ENCODE measurements around the gene PLK3. TPM values are rescaled to one million over a fixed set of nuclear protein-coding genes. Genes with fewer than 3 reads are reported as not detected.

The PLK3 gene
- total and polyA plus RNA-seq, 2 experiments from 2014 or later = 18.2 to 40.1 TPM

DNA sequence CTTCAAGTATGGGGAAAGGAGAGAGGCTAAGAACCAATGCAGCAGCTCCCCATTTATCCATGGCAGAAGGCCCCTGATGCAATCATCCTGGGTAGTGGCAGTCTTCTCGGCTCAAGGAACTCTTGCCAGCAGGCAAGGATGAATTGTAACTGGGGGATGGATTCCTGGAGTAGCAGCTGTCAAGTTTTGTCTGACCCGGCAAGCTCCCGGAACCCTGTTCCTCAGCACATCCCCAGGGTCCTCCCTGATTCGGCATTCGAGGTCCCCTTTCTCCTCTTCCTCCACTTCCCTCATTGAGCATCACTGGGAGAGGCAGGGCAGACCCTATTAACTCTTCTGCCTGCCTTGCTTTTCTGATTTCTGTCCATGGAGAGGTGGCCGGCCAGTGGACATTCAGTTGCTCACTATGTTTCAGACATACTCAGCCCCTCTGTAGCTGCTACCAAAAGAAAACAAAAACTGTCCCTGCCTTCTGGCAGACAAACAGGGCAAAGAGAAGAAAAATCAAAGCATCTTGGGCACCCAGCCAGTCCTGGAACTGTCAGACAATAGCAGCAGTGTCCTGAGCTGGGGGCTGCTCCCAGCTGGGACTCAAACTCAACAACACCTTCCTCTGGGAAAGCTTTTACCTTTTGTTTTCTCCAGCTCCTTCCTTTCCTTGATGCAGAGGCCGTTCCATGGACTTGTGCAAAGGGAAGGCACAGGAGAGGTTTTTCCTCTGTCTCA is 48.4 kb downstream of the PLK3 start:
- Histone ChIP-seq H4K20me1 (ENCODE audit: insufficient read depth, poor library complexity, severe bottlenecking) (no peaks in the 10 kb centered on the region), H3K79me2 (no peaks in the 10 kb centered on the region), H3K27me3 (no peaks in the 10 kb centered on the region), H3K27ac (peak overlapping the region; percentile 43), H3K36me3 (replicated peaks; ENCODE audit: insufficient read depth, low read depth) (no peaks in the 10 kb centered on the region), H3K4me1 (ENCODE audit: insufficient read depth) (peaks cover 4% of the 10 kb centered on the region), H3K9me3 (ENCODE audit: low read depth) (no peaks in the 10 kb centered on the region), H3K9me2 (replicated peaks; ENCODE audit: insufficient read depth) (no peaks in the 10 kb centered on the region), H2AFZ (no peak overlapping the region), H3K4me2 (no peak overlapping the region), H3K4me3 (no peak overlapping the region)
- TF ChIP-seq EZH2 (IDR thresholded peaks at IDR 0.05; ENCODE audit: borderline replicate concordance) (no peak), EZH2phosphoT487 (IDR thresholded peaks at IDR 0.05; ENCODE audit: low read depth, severe bottlenecking, unreplicated experiment) (no peak)
- TF ChIP-seq, protein P1, sequence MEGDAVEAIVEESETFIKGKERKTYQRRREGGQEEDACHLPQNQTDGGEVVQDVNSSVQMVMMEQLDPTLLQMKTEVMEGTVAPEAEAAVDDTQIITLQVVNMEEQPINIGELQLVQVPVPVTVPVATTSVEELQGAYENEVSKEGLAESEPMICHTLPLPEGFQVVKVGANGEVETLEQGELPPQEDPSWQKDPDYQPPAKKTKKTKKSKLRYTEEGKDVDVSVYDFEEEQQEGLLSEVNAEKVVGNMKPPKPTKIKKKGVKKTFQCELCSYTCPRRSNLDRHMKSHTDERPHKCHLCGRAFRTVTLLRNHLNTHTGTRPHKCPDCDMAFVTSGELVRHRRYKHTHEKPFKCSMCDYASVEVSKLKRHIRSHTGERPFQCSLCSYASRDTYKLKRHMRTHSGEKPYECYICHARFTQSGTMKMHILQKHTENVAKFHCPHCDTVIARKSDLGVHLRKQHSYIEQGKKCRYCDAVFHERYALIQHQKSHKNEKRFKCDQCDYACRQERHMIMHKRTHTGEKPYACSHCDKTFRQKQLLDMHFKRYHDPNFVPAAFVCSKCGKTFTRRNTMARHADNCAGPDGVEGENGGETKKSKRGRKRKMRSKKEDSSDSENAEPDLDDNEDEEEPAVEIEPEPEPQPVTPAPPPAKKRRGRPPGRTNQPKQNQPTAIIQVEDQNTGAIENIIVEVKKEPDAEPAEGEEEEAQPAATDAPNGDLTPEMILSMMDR (IDR thresholded peaks at IDR 0.05; ENCODE audit: poor library complexity) = no peak
- 86% methylated on average over 7 of the region's 7 CpGs for WGBS (ENCODE audit: low lambda C conversion rate, missing lambda C conversion rate)
- DNase-seq (ENCODE audit: low spot score) = no peak

DNA sequence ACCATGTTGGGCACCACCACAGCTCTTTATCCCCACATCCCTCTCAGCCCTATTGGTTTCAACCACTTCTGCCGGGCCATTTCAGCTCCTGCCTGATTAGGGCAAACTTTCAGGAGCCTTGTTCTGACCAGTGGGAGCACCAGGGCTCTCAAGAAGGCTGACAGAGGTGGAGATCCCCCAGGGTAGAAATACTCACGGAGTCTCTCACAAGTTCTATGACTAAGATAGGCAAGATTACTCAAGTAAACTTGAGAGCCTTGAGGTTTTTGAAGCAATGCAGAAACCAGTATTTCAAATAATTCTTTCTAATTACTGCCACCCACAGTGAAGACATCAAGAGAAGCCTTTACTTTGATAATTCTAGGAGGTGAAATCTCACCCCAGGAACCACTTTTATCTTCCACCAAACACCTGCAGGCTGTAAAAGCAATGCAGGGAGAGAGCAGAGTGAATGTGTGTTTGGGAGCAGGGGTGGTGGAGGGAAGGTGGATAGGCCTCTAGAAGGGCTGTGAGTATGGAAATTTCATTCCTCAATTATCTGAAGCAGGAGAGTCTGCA is 49.5 kb downstream of the PLK3 start:
- Histone ChIP-seq H3K79me2 (no peaks in the 10 kb centered on the region), H3K27ac (no peak overlapping the region), H3K4me2 (no peak overlapping the region), H3K4me3 (no peak overlapping the region), H3K9me2 (replicated peaks; ENCODE audit: insufficient read depth) (no peaks in the 10 kb centered on the region), H3K36me3 (replicated peaks; ENCODE audit: insufficient read depth, low read depth) (no peaks in the 10 kb centered on the region), H3K9me3 (ENCODE audit: low read depth) (no peaks in the 10 kb centered on the region), H3K27me3 (no peaks in the 10 kb centered on the region), H3K4me1 (ENCODE audit: insufficient read depth) (peaks cover 4% of the 10 kb centered on the region), H2AFZ (no peak overlapping the region), H4K20me1 (ENCODE audit: insufficient read depth, poor library complexity, severe bottlenecking) (no peaks in the 10 kb centered on the region)
- no peak for DNase-seq (ENCODE audit: low spot score)
- WGBS (ENCODE audit: low lambda C conversion rate, missing lambda C conversion rate) = 59% methylated on average over 2 of the region's 2 CpGs
- TF ChIP-seq, protein P1 (IDR thresholded peaks at IDR 0.05; ENCODE audit: poor library complexity) = no peak

DNA sequence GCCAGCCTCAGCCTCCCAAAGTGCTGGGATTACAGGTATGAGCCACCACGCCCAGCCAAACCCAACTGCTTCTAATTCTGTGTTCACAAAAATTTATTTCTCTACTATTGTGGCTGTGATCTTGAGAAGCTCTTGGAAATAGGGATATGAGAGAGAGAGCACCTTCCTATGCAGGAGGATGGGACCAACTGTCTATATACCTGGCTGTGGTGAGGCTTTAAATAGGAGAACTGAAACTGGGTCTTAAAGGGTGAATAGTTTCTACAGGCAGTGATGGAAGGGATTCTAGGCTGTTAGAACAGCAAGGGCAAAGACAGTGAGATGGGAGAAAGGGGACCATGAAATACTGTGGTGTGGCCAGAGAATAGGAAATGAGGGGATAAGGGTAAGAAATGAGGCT is 51.1 kb downstream of the PLK3 start:
- 100% methylated on average over 1 of the region's 1 CpG for WGBS (ENCODE audit: low lambda C conversion rate, missing lambda C conversion rate)
- H3K36me3 ChIP-seq (replicated peaks; ENCODE audit: insufficient read depth, low read depth) = no peaks in the 10 kb centered on the region
- no peaks in the 10 kb centered on the region for H4K20me1 ChIP-seq (ENCODE audit: insufficient read depth, poor library complexity, severe bottlenecking)
- H2AFZ ChIP-seq = no peak overlapping the region
- no peaks in the 10 kb centered on the region for H3K9me3 ChIP-seq (ENCODE audit: low read depth)
- no peak for DNase-seq (ENCODE audit: low spot score)
- no peaks in the 10 kb centered on the region for H3K27me3 ChIP-seq
- no peak overlapping the region for H3K4me2 ChIP-seq
- no peaks in the 10 kb centered on the region for H3K9me2 ChIP-seq (replicated peaks; ENCODE audit: insufficient read depth)
- H3K79me2 ChIP-seq = no peaks in the 10 kb centered on the region
- peaks cover 4% of the 10 kb centered on the region for H3K4me1 ChIP-seq (ENCODE audit: insufficient read depth)
- TF ChIP-seq EZH2 (IDR thresholded peaks at IDR 0.05; ENCODE audit: borderline replicate concordance) = no peak
- TF ChIP-seq, protein P1 (IDR thresholded peaks at IDR 0.05; ENCODE audit: poor library complexity) = no peak
- no peak for TF ChIP-seq EZH2phosphoT487 (IDR thresholded peaks at IDR 0.05; ENCODE audit: low read depth, severe bottlenecking, unreplicated experiment)
- no peak overlapping the region for H3K4me3 ChIP-seq
- H3K27ac ChIP-seq = no peak overlapping the region

Measured in hepatocyte (in vitro differentiated cells).